Stimulated activated CD8-positive, alpha-beta memory T cell treated with anti-CD3 and anti-CD28 coated beads, Interleukin-4, amount 100 ng/mL, for 24 hours (primary cell): ENCODE measurements around the gene BMF.
"Not testable (repeated sequence)": the region's sequence is repeated elsewhere in the genome, so short reads cannot be mapped to it uniquely, and the experiment has no call there.

Experiments
- DNase-seq: peaks from one replicate; pipeline ENCODE4 v3.0.0-alpha.2; 2020; ENCODE audit warnings: low read depth

The BMF gene

GRCh38 chr15:40087991-40088928 is 20.4 kb downstream of the BMF start:
- no peak for DNase-seq

GRCh38 chr15:40087068-40087810 is 21.4 kb downstream of the BMF start:
- DNase-seq: no peak

- DNase-seq: no peak
Observed at GRCh38 chr15:40085266-40085665, 23.4 kb downstream of the BMF start.

- DNase-seq: no peak
Observed at GRCh38 chr15:40084650-40085049, 24.0 kb downstream of the BMF start.

GRCh38 chr15:40082195-40082883 is 26.3 kb downstream of the BMF start:
- no peak for DNase-seq

GRCh38 chr15:40081691-40082194 is 26.9 kb downstream of the BMF start:
- DNase-seq: no peak

- no peak for DNase-seq
Observed at GRCh38 chr15:40080847-40081246, 27.8 kb downstream of the BMF start.

GRCh38 chr15:40080104-40080503 is 28.6 kb downstream of the BMF start:
- no peak for DNase-seq

- no peak for DNase-seq
Observed at GRCh38 chr15:40079456-40079855, 29.2 kb downstream of the BMF start.

GRCh38 chr15:40075298-40076044 is 33.2 kb downstream of the BMF start:
- no peak for DNase-seq

GRCh38 chr15:40074656-40075055 is 34.0 kb downstream of the BMF start:
- not testable (repeated sequence) for DNase-seq

- DNase-seq: not testable (repeated sequence)
Observed at GRCh38 chr15:40073716-40074490, 34.8 kb downstream of the BMF start.

- DNase-seq: no peak
Observed at GRCh38 chr15:40072216-40072990, 36.3 kb downstream of the BMF start.

- no peak for DNase-seq
Observed at GRCh38 chr15:40070608-40071218, 38.0 kb downstream of the BMF start.

GRCh38 chr15:40070166-40070557 is 38.5 kb downstream of the BMF start:
- no peak for DNase-seq

GRCh38 chr15:40069178-40070165 is 39.2 kb downstream of the BMF start:
- DNase-seq: no peak

GRCh38 chr15:40067921-40068624 is 40.6 kb downstream of the BMF start:
- no peak for DNase-seq

- no peak for DNase-seq
Observed at GRCh38 chr15:40066589-40066988, 42.1 kb downstream of the BMF start.
